ENCODE results near the gene TSPAN18. TPM values are rescaled to one million over a fixed set of nuclear protein-coding genes. Genes with fewer than 3 reads are reported as not detected.

Gene TSPAN18
- total RNA-seq, 2 experiments from 2014 or later: 0.85 to 0.92 TPM

DNA sequence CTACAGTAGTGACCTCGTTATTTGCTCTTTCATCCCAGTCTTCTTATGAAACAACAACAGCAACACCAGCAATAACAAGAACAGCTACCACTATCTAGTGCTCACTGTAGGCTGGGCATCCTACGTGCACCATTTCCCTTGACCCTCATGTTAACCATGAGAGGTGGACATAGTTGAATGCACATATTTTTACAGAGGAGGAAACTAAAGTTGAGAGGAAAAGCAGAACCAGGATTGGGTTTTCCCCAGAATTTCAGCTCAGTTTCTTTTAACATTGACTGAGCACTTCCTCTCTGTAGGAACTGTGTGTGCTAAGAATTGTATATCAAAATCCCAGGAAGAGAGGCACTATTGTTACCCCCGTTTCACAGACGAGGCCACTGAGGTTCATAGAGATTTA, 39.4 kb upstream of the TSPAN18 start:
- ChIA-PET CTCF (no interaction called here), POLR2A (interaction anchor here (0.6 kb wide), 1 partner anchor 224 kb away, joined by 3 read pairs; no protein-coding TSS in a partner anchor)
- H3K4me1 Mint-ChIP-seq (ENCODE audit: low read depth): peaks cover 12% of the 10 kb centered on the region
- H3K27ac Mint-ChIP-seq: no peak overlapping the region
- DNase-seq (no peak), ATAC-seq (no peak)
- TF ChIP-seq, protein P1, sequence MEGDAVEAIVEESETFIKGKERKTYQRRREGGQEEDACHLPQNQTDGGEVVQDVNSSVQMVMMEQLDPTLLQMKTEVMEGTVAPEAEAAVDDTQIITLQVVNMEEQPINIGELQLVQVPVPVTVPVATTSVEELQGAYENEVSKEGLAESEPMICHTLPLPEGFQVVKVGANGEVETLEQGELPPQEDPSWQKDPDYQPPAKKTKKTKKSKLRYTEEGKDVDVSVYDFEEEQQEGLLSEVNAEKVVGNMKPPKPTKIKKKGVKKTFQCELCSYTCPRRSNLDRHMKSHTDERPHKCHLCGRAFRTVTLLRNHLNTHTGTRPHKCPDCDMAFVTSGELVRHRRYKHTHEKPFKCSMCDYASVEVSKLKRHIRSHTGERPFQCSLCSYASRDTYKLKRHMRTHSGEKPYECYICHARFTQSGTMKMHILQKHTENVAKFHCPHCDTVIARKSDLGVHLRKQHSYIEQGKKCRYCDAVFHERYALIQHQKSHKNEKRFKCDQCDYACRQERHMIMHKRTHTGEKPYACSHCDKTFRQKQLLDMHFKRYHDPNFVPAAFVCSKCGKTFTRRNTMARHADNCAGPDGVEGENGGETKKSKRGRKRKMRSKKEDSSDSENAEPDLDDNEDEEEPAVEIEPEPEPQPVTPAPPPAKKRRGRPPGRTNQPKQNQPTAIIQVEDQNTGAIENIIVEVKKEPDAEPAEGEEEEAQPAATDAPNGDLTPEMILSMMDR (IDR thresholded peaks at IDR 0.05): no peak
- H3K36me3 Mint-ChIP-seq (ENCODE audit: low read depth): no peaks in the 10 kb centered on the region
- no peaks in the 10 kb centered on the region for H3K27me3 Mint-ChIP-seq
- no peaks in the 10 kb centered on the region for H3K9me3 Mint-ChIP-seq
- H3K4me3 Mint-ChIP-seq: no peak overlapping the region
- intact Hi-C loops (cut with micrococcal nuclease): no loop called here

DNA sequence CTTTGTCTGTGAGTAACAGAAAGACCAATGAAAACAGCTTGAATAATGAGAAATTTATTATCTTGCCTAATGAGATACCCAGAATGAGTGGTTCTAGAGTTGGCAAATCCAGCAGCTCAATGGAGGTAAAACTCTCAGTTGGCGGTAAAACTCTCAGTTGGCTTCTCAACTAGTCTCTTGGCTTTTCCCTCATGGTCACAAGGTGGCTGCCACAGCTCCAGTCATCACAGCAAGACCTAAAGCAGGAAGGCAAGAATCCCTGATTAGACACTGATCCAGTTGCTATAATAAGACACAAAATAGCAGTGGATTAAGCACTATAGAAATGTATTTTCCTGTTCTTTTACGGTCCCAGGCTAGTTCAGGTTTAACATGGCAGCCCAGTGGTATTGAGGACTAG, 37.5 kb upstream of the TSPAN18 start:
- TF ChIP-seq, protein P1 (IDR thresholded peaks at IDR 0.05): no peak
- Mint-ChIP-seq H3K27ac (no peak overlapping the region), H3K4me3 (no peak overlapping the region), H3K27me3 (no peaks in the 10 kb centered on the region), H3K9me3 (no peaks in the 10 kb centered on the region), H3K4me1 (ENCODE audit: low read depth) (peaks cover 7% of the 10 kb centered on the region), H3K36me3 (ENCODE audit: low read depth) (no peaks in the 10 kb centered on the region)
- ChIA-PET POLR2A (interaction anchor here (0.5 kb wide), 1 partner anchor 10 kb away, joined by 3 read pairs; no protein-coding TSS in a partner anchor), CTCF (no interaction called here)
- intact Hi-C loops (cut with micrococcal nuclease): no loop called here
- DNase-seq (no peak), ATAC-seq (no peak)

DNA sequence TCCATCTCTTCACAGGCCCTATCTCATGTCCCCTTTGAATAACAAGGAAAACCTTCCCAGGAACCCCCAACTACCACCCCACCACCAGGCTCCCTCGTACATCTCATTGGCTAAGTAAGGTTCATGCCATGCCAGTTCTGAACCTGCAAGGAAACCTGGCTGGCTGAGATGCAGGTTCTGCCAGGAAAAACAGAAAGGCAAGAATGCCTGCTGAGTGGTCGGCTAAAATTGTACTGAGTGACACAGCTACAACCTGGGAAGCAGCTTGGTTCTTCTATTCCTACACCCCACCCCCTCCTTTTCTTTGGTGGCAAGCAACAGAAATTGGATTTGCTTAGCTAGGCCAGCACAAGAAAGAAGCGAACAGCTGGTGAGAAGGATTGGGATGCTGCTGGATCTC, 36.1 kb upstream of the TSPAN18 start:
- DNase-seq (no peak), ATAC-seq (no peak)
- H3K4me1 Mint-ChIP-seq (ENCODE audit: low read depth): peaks cover 7% of the 10 kb centered on the region
- intact Hi-C loops (cut with micrococcal nuclease): no loop called here
- TF ChIP-seq, protein P1 (IDR thresholded peaks at IDR 0.05): no peak
- no peaks in the 10 kb centered on the region for H3K9me3 Mint-ChIP-seq
- H3K27ac Mint-ChIP-seq: no peak overlapping the region
- no peaks in the 10 kb centered on the region for H3K27me3 Mint-ChIP-seq
- POLR2A ChIA-PET: no interaction called here
- CTCF ChIA-PET: no interaction called here
- H3K4me3 Mint-ChIP-seq: no peak overlapping the region
- no peaks in the 10 kb centered on the region for H3K36me3 Mint-ChIP-seq (ENCODE audit: low read depth)

GRCh38 chr11:44692460-44692859, 34.3 kb upstream of the TSPAN18 start:
- TF ChIP-seq, protein P1 (IDR thresholded peaks at IDR 0.05): no peak
- Mint-ChIP-seq H3K4me3 (no peak overlapping the region), H3K27me3 (no peaks in the 10 kb centered on the region), H3K27ac (no peak overlapping the region), H3K9me3 (no peaks in the 10 kb centered on the region), H3K36me3 (ENCODE audit: low read depth) (no peaks in the 10 kb centered on the region), H3K4me1 (ENCODE audit: low read depth) (peaks cover 3% of the 10 kb centered on the region)
- intact Hi-C loops (cut with micrococcal nuclease): no loop called here
- CTCF ChIA-PET: no interaction called here
- ATAC-seq: no peak
- DNase-seq: no peak
- POLR2A ChIA-PET: no interaction called here

DNA sequence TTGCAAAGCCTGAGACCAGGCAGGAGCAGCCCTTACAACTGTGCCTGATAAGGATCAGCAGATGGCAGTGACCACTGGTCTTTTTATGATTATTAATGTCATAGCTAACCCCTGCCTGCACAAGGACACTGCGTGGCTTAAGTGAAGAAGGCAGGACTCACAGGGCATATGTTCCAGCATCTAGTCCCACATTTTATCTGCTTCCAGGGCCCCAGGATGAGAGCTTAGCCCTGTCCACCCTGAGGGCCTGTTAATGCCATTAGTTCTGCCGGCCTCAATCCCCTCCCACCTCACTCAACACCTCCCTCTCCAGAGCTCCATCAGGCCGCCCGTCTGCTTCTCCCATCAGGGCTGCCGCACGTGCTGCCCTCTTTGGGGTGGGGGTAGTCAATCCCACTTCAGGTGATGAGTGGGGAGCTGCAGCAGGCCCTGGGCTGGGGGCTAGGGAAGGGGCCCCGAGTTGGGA, 33.1 kb upstream of the TSPAN18 start:
- ChIA-PET CTCF (interaction anchor here (1.5 kb wide), 1 partner anchor 81 kb away, joined by 5 read pairs; no protein-coding TSS in a partner anchor), POLR2A (no interaction called here)
- H3K27me3 Mint-ChIP-seq: no peaks in the 10 kb centered on the region
- DNase-seq (no peak), ATAC-seq (no peak)
- TF ChIP-seq, protein P1 (IDR thresholded peaks at IDR 0.05): no peak
- no peaks in the 10 kb centered on the region for H3K36me3 Mint-ChIP-seq (ENCODE audit: low read depth)
- intact Hi-C loops (cut with micrococcal nuclease): no loop called here
- no peak overlapping the region for H3K27ac Mint-ChIP-seq
- no peak overlapping the region for H3K4me3 Mint-ChIP-seq
- no peaks in the 10 kb centered on the region for H3K9me3 Mint-ChIP-seq
- H3K4me1 Mint-ChIP-seq (ENCODE audit: low read depth): no peaks in the 10 kb centered on the region

Data from activated CD8-positive, alpha-beta T cell treated with anti-CD3 and anti-CD28 coated beads for 36 hours (primary cell).